Mammary epithelial cell (primary cell): ENCODE data around the gene FABP3.

Experiments
- EZH2 ChIP-seq: IDR thresholded peaks from 2 replicates; pipeline ENCODE4 v1.6.1; 2012; ENCODE audit warnings: low read length, inconsistent platforms, borderline replicate concordance
- TF ChIP-seq, protein P1 (sequence below), 2 donors: IDR thresholded peaks in 1 of 2; conservative IDR thresholded peaks in 1 of 2; 2 replicates each; pipeline ENCODE4 v1.5.1; 2011 to 2012; ENCODE audit warnings: inconsistent platforms in 2 of 2, low read length in 2 of 2, mild to moderate bottlenecking in 2 of 2, control low read depth in 1 of 2, low read depth in 1 of 2; ENCODE audit not compliant: insufficient read depth in 1 of 2; ENCODE audit errors: extremely low read depth in 1 of 2

DNA sequence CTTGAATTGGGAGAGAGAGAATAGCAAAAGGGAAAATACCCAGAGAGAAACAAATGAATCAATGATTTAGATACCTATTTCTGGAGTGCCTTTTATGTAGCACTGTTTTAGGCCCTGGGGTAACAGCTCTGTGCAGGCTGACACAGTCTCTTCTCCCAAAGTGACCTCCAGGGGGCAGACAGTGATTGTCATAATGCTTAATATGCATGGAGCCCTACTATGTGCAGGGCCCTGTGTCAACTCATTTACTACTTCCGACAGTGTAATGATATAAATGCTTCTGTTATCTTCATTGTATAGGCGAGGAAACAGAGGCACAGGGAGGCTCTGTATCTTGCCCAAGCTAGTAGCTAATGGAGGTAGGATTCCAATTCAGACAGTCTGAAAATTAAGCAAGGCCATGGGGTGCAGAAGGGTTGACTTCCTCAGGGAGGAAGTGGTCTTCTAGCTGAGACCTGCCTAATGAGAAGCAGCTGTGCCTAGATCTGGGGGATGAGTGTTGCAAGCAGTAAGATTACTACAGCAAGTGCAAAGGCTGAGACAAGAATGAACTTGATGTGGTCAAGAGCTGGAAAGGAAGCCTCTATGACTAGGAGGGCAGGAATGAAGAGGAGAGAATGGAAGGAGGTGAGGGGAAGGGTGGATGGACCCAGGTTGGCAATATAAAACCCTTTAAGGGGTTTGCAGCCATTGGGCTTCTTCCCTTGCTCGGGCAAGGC lies 23.9 kb upstream of the FABP3 start:
- TF ChIP-seq, protein P1, sequence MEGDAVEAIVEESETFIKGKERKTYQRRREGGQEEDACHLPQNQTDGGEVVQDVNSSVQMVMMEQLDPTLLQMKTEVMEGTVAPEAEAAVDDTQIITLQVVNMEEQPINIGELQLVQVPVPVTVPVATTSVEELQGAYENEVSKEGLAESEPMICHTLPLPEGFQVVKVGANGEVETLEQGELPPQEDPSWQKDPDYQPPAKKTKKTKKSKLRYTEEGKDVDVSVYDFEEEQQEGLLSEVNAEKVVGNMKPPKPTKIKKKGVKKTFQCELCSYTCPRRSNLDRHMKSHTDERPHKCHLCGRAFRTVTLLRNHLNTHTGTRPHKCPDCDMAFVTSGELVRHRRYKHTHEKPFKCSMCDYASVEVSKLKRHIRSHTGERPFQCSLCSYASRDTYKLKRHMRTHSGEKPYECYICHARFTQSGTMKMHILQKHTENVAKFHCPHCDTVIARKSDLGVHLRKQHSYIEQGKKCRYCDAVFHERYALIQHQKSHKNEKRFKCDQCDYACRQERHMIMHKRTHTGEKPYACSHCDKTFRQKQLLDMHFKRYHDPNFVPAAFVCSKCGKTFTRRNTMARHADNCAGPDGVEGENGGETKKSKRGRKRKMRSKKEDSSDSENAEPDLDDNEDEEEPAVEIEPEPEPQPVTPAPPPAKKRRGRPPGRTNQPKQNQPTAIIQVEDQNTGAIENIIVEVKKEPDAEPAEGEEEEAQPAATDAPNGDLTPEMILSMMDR (conservative IDR thresholded peaks at IDR 0.05 in 1 of 2, IDR thresholded peaks at IDR 0.05 in 1 of 2; ENCODE audit: extremely low read depth in 1 of 2, insufficient read depth in 1 of 2, low read depth in 1 of 2, low read length in 2 of 2) = peak; percentile 60 to 64
- TF ChIP-seq EZH2 = no peak
